ENCODE results near the gene WEE1. TPM values are rescaled to one million over a fixed set of nuclear protein-coding genes. Genes with fewer than 3 reads are reported as not detected.
"Not testable (repeated sequence)": the region's sequence is repeated elsewhere in the genome, so short reads cannot be mapped to it uniquely, and the experiment has no call there.

WEE1 gene
- total RNA-seq, 1 donor from 2014 or later, result 105 TPM

DNA sequence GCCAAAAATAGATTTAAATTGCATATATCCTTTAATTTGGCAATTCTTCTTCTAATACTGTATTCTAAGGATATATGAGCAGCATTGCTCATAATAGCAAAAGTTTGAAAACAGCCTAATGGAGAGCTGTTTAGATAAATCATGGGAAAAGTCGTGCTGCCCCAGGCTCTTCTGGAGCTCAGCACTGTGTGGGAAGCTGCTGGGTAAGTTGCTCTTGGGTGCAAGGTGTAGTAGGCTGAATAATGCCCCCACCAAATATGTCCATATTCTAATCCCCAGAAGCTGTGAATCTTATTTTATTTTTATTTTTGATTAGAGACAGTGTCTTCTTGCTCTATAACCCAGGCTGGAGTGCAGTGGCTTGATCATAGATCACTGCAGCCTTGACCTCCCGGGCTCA is 34.9 kb upstream of the WEE1 start:
- DNase-seq (ENCODE audit: low read depth), result no peak
- TF ChIP-seq, protein P1, sequence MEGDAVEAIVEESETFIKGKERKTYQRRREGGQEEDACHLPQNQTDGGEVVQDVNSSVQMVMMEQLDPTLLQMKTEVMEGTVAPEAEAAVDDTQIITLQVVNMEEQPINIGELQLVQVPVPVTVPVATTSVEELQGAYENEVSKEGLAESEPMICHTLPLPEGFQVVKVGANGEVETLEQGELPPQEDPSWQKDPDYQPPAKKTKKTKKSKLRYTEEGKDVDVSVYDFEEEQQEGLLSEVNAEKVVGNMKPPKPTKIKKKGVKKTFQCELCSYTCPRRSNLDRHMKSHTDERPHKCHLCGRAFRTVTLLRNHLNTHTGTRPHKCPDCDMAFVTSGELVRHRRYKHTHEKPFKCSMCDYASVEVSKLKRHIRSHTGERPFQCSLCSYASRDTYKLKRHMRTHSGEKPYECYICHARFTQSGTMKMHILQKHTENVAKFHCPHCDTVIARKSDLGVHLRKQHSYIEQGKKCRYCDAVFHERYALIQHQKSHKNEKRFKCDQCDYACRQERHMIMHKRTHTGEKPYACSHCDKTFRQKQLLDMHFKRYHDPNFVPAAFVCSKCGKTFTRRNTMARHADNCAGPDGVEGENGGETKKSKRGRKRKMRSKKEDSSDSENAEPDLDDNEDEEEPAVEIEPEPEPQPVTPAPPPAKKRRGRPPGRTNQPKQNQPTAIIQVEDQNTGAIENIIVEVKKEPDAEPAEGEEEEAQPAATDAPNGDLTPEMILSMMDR (conservative IDR thresholded peaks at IDR 0.05; ENCODE audit: low read depth, low read length), result no peak
- H3K4me3 ChIP-seq (ENCODE audit: low read depth, low read length), result no peak overlapping the region

DNA sequence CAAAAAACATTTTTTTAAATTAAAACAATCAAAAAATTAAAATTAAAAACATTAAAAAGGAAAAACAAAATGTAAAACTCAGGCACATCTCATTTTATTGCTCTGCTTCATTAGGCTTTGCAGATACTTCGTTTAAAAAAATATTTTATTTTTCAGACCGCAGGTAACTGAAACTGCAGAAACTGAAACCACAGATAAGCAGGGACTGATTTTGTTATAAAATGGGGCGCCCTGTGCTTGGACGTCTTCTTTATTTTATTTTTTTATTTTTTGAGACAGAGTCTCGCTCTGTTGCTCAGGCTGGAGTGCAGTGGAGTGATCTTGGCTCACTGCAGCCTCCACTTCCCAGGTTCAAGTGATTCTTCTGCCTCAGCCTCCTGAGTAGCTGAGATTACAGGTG is 24.3 kb upstream of the WEE1 start:
- H3K4me3 ChIP-seq (ENCODE audit: low read depth, low read length); DNase-seq (ENCODE audit: low read depth): not testable (repeated sequence)

DNA sequence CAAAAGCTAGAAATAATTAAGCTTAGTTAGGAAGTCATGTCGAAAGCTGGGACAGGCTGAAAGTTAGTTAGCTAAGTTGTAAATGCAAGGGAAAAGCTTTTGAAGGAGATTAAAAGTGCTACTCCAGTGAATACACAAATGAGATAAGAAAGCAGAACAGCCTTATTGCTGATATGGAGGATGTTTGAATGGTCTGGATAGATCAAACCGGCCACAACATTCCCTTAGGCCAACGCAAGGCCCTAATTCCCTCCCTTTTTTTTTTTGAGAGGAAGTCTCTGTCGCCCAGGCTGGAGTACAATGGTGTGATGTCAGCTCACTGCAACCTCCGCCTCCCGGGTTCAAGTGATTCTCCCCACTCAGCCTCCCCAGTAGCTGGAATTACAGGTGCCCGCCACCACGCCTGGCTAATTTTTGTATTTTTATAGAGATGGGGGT is 23.3 kb upstream of the WEE1 start:
- H3K4me3 ChIP-seq (ENCODE audit: low read depth, low read length), result no peak overlapping the region
- TF ChIP-seq, protein P1 (conservative IDR thresholded peaks at IDR 0.05; ENCODE audit: low read depth, low read length), result no peak
- DNase-seq (ENCODE audit: low read depth), result no peak

DNA sequence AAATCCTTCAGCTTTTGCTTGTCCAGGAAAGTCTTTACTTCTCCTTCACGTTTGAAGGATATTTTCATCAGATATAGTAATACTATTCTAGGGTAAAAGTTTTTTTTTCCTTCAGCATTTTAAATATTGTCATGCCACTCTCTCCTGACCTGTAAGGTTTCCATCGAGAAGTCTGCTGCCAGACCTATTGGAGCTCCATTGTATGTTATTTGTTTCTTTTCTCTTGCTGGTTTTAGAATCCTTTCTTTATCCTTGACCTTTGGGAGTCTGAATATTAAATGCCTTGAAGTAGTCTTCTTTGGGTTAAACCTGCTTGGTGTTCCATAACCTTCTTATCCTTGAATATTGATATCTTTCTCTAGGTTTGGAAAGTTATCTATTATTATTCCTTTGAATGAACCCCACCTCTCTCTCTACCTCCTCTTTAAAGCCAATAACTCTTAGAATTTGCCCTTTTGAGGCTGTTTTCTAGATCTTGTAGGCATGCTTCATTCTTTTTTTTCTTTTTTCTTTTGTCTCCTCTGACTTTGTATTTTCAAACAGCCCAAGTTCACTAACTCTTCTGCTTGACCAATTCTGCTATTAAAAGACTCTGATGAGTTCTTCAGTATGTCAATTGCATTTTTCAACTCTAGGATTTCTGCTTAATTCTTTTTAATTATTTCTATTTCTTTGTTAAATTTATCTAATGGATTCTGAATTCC is 12.0 kb upstream of the WEE1 start:
- TF ChIP-seq, protein P1 (conservative IDR thresholded peaks at IDR 0.05; ENCODE audit: low read depth, low read length), result no peak

DNA sequence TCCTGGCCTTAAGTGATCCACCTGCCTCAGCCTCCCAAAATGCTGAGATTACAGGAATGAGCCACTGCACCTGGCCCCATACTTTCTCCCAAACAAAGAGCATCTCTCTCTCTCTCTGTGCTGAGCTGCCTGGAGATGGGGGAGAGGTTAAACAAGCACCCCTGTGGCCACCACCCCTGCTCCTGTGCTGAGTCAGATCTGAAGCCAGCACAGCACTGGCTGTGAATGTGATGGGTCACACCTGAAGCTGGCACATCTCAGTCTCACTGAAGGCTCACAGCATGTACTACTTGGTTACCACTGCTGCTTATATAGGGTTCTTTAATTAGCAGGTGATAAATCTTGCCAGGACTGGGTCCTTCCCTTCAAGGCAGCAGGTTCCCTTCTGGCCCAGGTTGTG is 10.8 kb upstream of the WEE1 start:
- TF ChIP-seq, protein P1 (conservative IDR thresholded peaks at IDR 0.05; ENCODE audit: low read depth, low read length), result no peak
- no peak for DNase-seq (ENCODE audit: low read depth)
- H3K4me3 ChIP-seq (ENCODE audit: low read depth, low read length), result no peak overlapping the region

More for the DNA sequence above, 12.0 kb upstream of the WEE1 start:
- no peak for DNase-seq (ENCODE audit: low read depth)
- no peak overlapping the region for H3K4me3 ChIP-seq (ENCODE audit: low read depth, low read length)

DNA sequence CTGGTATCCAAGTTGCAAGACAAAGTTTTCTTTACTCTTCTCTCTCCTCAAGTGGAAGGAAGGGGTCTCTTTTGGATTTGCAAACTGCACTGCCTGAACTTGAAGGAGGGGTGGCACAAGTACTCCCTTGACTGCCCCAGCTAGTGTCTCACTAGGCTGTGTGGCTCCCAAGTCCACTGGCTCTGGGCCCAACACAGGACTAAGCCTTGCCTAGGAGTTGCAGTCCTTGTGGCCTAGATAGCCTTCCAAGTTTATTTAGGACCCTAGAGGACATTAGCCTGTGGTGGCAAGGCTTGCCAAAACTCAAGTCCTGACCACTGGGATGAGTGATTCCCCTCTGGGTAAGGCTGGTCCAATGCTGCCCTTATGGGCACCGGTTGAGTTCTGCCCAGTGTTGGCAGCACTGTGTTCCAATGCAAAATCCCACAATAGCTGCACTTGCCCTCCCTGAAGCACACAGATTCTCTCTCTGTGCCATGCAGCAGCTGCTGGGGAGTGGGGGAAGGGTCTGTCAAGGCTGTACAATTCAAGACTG is 10.2 kb upstream of the WEE1 start:
- no peak overlapping the region for H3K4me3 ChIP-seq (ENCODE audit: low read depth, low read length)
- DNase-seq (ENCODE audit: low read depth), result no peak
- TF ChIP-seq, protein P1 (conservative IDR thresholded peaks at IDR 0.05; ENCODE audit: low read depth, low read length), result no peak

DNA sequence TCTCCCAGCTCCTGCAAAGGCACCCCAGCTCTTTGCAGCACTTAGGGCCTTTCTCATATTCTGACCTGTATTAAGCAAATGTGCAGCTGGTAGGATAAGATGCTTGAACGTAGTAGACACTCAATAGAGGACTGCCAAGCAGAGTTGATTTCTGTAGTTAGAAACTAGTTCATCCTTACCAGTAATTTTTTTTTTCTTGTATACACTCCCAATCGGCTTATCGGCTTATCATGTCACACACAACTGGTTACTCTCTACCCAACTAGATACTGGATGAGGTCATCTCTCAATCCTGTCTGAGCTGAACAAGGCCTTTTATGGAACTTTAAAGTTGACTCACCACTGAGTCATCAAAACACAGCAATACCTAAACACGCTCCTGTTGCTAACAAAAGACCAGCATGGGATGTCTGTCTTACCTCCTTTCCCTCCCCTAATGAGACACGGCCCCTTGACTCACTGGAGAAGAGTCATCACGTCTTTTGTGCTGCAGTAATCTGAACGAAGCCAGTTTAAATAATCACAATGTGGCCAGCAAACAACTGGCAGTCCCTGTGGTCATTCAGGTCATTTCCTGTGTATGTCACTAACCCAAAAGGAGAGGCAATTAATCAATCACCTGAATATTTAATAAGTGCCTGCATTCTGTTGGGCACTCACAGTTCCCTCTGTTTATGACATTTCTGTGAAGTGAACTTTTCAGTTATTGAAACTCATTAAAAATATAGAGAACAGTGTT is 7.5 kb upstream of the WEE1 start:
- DNase-seq (ENCODE audit: low read depth), result peak; percentile 100
- H3K4me3 ChIP-seq (ENCODE audit: low read depth, low read length), result no peak overlapping the region
- TF ChIP-seq, protein P1 (conservative IDR thresholded peaks at IDR 0.05; ENCODE audit: low read depth, low read length), result no peak
